Neural cell (in vitro differentiated cells): ENCODE measurements around the gene PTPRA. TPM values are rescaled to one million over a fixed set of nuclear protein-coding genes. Genes with fewer than 3 reads are reported as not detected.

Experiments
- H2AFZ ChIP-seq: fragments of 200-600, 300-800 bp; sonication (generic), shearing (Covaris generic); 2 replicates; pipeline ENCODE4 v1.6.0; 2014; ENCODE audit warnings: low read depth, mild to moderate bottlenecking, antibody characterized with exemption, low read length, moderate library complexity
- H3F3A ChIP-seq: fragments of 200-600 bp; shearing (Covaris generic); 2 replicates; pipeline ENCODE4 v1.6.1; 2016; ENCODE audit warnings: mild to moderate bottlenecking, moderate library complexity, mixed read lengths, antibody characterized with exemption, low read length; ENCODE audit not compliant: insufficient read depth, poor library complexity, severe bottlenecking
- H3K27ac ChIP-seq: fragments of 200-600, 300-800 bp; sonication (generic), shearing (Covaris generic); 2 replicates; pipeline ENCODE4 v1.5.1; 2014; ENCODE audit warnings: mild to moderate bottlenecking, low read length, moderate library complexity
- H3K27me3 ChIP-seq: fragments of 300-800, 200-600 bp; sonication (generic), shearing (Covaris generic); 2 replicates; pipeline ENCODE4 v1.6.0; 2014; ENCODE audit warnings: mild to moderate bottlenecking, low read depth, low read length, moderate library complexity; ENCODE audit not compliant: insufficient read depth
- H3K36me3 ChIP-seq: fragments of 300-800, 200-600 bp; sonication (generic), shearing (Covaris generic); 2 replicates; pipeline ENCODE4 v1.5.1; 2014; ENCODE audit warnings: mild to moderate bottlenecking, antibody characterized with exemption, low read length, moderate library complexity; ENCODE audit not compliant: insufficient read depth
- H3K4me2 ChIP-seq: fragments of 300-800, 200-600 bp; sonication (generic), shearing (Covaris generic); 2 replicates; pipeline ENCODE4 v1.6.0; 2014; ENCODE audit warnings: mild to moderate bottlenecking, low read length
- H3K4me3 ChIP-seq: fragments of 300-800, 200-600 bp; sonication (generic), shearing (Covaris generic); 2 replicates; pipeline ENCODE4 v1.5.1; 2014; ENCODE audit warnings: mild to moderate bottlenecking, low read length, moderate library complexity
- H3K79me2 ChIP-seq: fragments of 200-600 bp; shearing (Covaris generic); replicated peaks from 2 replicates; pipeline ENCODE4 v1.6.0; 2014; ENCODE audit warnings: mild to moderate bottlenecking, low read length, moderate library complexity; ENCODE audit not compliant: insufficient read depth
- H3K9ac ChIP-seq: fragments of 300-800, 200-600 bp; sonication (generic), shearing (Covaris generic); 2 replicates; pipeline ENCODE4 v1.6.1; 2016; ENCODE audit warnings: mild to moderate bottlenecking, low read length, mixed read lengths
- H3K9me2 ChIP-seq: fragments of 200-600 bp; shearing (Covaris generic); 2 replicates; pipeline ENCODE4 v1.6.1; 2016; ENCODE audit warnings: mild to moderate bottlenecking, low read length, mixed read lengths; ENCODE audit not compliant: insufficient read depth
- H3K9me3 ChIP-seq: fragments of 200-600, 300-800 bp; sonication (generic), shearing (Covaris generic); 2 replicates; pipeline ENCODE4 v1.6.1; 2016; ENCODE audit warnings: mild to moderate bottlenecking, mixed run types, low read length, moderate library complexity, mixed read lengths
- H4K20me1 ChIP-seq: fragments of 200-600 bp; shearing (Covaris generic); 2 replicates; pipeline ENCODE4 v1.6.1; 2016; ENCODE audit warnings: mild to moderate bottlenecking, mixed run types; ENCODE audit not compliant: insufficient read depth
- CTCF ChIP-seq: fragments of 450-650 bp; IDR thresholded peaks from 2 replicates; pipeline ENCODE4 v1.5.1; 2014; ENCODE audit warnings: antibody characterized with exemption, mild to moderate bottlenecking, moderate library complexity; ENCODE audit not compliant: poor library complexity, severe bottlenecking
- EP300 ChIP-seq: fragments of 450-650 bp; conservative IDR thresholded peaks from 2 replicates; pipeline ENCODE4 v1.6.1; 2014; ENCODE audit warnings: antibody characterized with exemption, mild to moderate bottlenecking, moderate library complexity; ENCODE audit not compliant: poor library complexity, severe bottlenecking
- EZH2 ChIP-seq: fragments of 200-600, 300-800 bp; shearing (Covaris generic), sonication (generic); IDR thresholded peaks from 2 replicates; pipeline ENCODE4 v1.6.1; 2014; ENCODE audit warnings: antibody characterized with exemption, low read length, borderline replicate concordance, mild to moderate bottlenecking; ENCODE audit not compliant: insufficient read depth, poor library complexity, severe bottlenecking
- MXI1 ChIP-seq: fragments of 450-650 bp; conservative IDR thresholded peaks from 2 replicates; pipeline ENCODE4 v1.6.1; 2014; ENCODE audit warnings: antibody characterized with exemption, mild to moderate bottlenecking; ENCODE audit not compliant: poor library complexity, severe bottlenecking
- POLR2AphosphoS5 ChIP-seq: IDR thresholded peaks from 2 replicates; pipeline ENCODE4 v1.6.1; 2012
- RAD21 ChIP-seq: fragments of 450-650 bp; conservative IDR thresholded peaks from 2 replicates; pipeline ENCODE4 v1.6.1; 2014; ENCODE audit warnings: antibody characterized with exemption, mild to moderate bottlenecking, moderate library complexity
- REST ChIP-seq: IDR thresholded peaks from 2 replicates; pipeline ENCODE4 v1.6.1; 2012; ENCODE audit warnings: borderline replicate concordance
- SMC3 ChIP-seq: fragments of 450-650 bp; conservative IDR thresholded peaks from 2 replicates; pipeline ENCODE4 v1.6.1; 2014; ENCODE audit warnings: antibody characterized with exemption, mild to moderate bottlenecking, moderate library complexity; ENCODE audit not compliant: poor library complexity
- TAF1 ChIP-seq: IDR thresholded peaks from 2 replicates; pipeline ENCODE4 v1.6.1; 2012; ENCODE audit warnings: low read depth
- polyA plus RNA-seq: library from polyadenylated mRNA; depleted of rRNA; stranded (reverse); fragments of >200 nt; gene quantifications from 2 replicates; pipeline ENCODE4 v1.2.3, GENCODE V29; 2014

The PTPRA gene
- polyA plus RNA-seq, 1 donor from 2014 or later: 68.2 TPM

- H3K9me2 ChIP-seq: no peaks in the 10 kb centered on the region
- TF ChIP-seq MXI1: no peak
- TF ChIP-seq EP300: no peak
- TF ChIP-seq CTCF: no peak
- no peak for TF ChIP-seq TAF1
- no peak for TF ChIP-seq REST
- no peak for TF ChIP-seq EZH2
- TF ChIP-seq POLR2AphosphoS5: no peak
- no peak for TF ChIP-seq SMC3
- no peak for TF ChIP-seq RAD21
- H3K4me2 ChIP-seq: no peak overlapping the region
- no peaks in the 10 kb centered on the region for H4K20me1 ChIP-seq
- no peak overlapping the region for H3K27ac ChIP-seq
- H3K9me3 ChIP-seq: no peaks in the 10 kb centered on the region
- no peak overlapping the region for H3K9ac ChIP-seq
- no peaks in the 10 kb centered on the region for H3K27me3 ChIP-seq
- no peaks in the 10 kb centered on the region for H3K79me2 ChIP-seq
- no peak overlapping the region for H3K4me3 ChIP-seq
- H3F3A ChIP-seq: no peaks in the 10 kb centered on the region
- H3K36me3 ChIP-seq: peaks cover 13% of the 10 kb centered on the region
- no peak overlapping the region for H2AFZ ChIP-seq
These were observed 166.8 kb downstream of the PTPRA start for GRCh38 chr20:3040086-3040485.

GRCh38 chr20:3041854-3042409, 168.7 kb downstream of the PTPRA start:
- TF ChIP-seq RAD21: no peak
- no peak for TF ChIP-seq REST
- TF ChIP-seq POLR2AphosphoS5: no peak
- no peak for TF ChIP-seq EZH2
- TF ChIP-seq MXI1: no peak
- TF ChIP-seq SMC3: no peak
- TF ChIP-seq TAF1: no peak
- no peak for TF ChIP-seq CTCF
- no peak for TF ChIP-seq EP300
- no peak overlapping the region for H3K4me2 ChIP-seq
- no peaks in the 10 kb centered on the region for H3K27me3 ChIP-seq
- H3K9me2 ChIP-seq: no peaks in the 10 kb centered on the region
- no peaks in the 10 kb centered on the region for H3K79me2 ChIP-seq
- H3F3A ChIP-seq: no peaks in the 10 kb centered on the region
- H3K9me3 ChIP-seq: no peaks in the 10 kb centered on the region
- H4K20me1 ChIP-seq: no peaks in the 10 kb centered on the region
- H3K27ac ChIP-seq: no peak overlapping the region
- H3K36me3 ChIP-seq: peaks cover 10% of the 10 kb centered on the region
- no peak overlapping the region for H3K4me3 ChIP-seq
- H3K9ac ChIP-seq: no peak overlapping the region
- H2AFZ ChIP-seq: no peak overlapping the region
